GM12875 (cell line): ENCODE data around the gene PFDN1.

Source experiments
- H3K4me3 ChIP-seq: one replicate; pipeline ENCODE4 v1.5.1; 2011; ENCODE audit warnings: low read depth, low read length, control low read depth
- TF ChIP-seq, protein P1 (sequence below): IDR thresholded peaks from 2 replicates; pipeline ENCODE4 v1.5.1; 2011; ENCODE audit warnings: low read depth, mild to moderate bottlenecking, control low read depth, inconsistent platforms, low read length, moderate library complexity, borderline replicate concordance; ENCODE audit not compliant: insufficient read depth

PFDN1 gene

DNA sequence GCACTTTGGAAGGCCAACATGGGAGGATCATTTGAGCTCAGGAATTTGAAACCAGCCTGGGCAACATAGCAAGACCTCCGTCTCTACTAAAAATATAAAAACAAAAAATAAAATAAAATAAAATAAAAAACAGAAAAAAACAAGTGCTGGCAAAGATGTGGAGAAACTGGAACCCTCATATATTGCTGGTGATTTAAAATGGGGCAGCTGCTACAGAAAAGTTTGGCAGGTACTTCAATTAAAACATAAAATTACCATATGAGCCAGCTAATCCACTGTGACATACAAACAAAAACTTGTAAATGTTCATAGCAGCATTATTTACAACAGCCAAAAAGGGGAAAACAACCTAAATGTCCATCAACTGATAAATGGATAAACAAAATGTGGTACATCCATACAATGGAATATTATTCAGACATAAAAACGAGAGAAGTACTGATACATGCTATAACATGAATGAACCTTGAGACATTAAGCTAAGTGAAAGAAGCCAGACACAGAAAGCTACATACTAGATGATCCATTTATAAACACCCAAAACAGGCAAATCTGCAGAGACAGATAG, 42.7 kb downstream of the PFDN1 start:
- H3K4me3 ChIP-seq: no peak overlapping the region
- TF ChIP-seq, protein P1, sequence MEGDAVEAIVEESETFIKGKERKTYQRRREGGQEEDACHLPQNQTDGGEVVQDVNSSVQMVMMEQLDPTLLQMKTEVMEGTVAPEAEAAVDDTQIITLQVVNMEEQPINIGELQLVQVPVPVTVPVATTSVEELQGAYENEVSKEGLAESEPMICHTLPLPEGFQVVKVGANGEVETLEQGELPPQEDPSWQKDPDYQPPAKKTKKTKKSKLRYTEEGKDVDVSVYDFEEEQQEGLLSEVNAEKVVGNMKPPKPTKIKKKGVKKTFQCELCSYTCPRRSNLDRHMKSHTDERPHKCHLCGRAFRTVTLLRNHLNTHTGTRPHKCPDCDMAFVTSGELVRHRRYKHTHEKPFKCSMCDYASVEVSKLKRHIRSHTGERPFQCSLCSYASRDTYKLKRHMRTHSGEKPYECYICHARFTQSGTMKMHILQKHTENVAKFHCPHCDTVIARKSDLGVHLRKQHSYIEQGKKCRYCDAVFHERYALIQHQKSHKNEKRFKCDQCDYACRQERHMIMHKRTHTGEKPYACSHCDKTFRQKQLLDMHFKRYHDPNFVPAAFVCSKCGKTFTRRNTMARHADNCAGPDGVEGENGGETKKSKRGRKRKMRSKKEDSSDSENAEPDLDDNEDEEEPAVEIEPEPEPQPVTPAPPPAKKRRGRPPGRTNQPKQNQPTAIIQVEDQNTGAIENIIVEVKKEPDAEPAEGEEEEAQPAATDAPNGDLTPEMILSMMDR: no peak

DNA sequence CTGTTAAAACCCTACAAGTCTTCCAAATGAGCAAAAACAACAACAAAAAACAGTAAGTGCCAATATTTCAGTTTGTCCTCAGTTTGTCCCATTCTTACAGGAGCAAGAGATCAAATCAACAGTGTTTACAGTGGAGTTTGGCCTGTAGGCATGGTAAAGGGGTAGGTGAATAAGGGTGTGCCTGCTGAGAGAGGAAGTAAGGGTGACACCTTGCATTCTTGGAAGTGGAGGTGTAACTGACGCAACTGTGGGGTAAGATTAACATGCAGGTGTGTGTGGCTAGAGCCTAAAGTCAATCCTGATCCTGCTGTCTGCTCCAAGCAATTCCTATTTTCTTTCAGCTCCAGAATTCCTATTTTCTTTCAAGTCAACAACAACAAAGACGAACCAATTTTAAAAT, 43.4 kb downstream of the PFDN1 start:
- no peak overlapping the region for H3K4me3 ChIP-seq
- TF ChIP-seq, protein P1: no peak

DNA sequence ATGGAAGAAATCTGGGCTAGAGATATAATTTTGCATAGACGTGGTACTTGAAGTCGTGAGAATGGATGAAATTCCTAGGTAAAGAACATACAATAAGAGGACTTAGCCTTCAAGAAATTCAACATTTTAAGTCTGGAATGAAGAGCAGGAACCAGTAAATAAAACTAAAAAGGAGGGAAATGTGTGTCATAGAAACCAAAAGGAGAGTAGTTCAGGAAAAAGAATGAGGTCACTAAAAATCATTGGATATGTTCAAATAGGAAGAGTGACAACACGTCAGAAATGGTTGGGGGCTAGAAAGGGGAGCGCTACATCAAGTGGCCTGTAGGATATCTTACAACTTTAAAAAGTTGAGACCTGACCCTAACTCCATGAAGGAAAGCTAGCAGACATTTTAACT, 44.0 kb downstream of the PFDN1 start:
- TF ChIP-seq, protein P1: no peak
- H3K4me3 ChIP-seq: no peak overlapping the region

DNA sequence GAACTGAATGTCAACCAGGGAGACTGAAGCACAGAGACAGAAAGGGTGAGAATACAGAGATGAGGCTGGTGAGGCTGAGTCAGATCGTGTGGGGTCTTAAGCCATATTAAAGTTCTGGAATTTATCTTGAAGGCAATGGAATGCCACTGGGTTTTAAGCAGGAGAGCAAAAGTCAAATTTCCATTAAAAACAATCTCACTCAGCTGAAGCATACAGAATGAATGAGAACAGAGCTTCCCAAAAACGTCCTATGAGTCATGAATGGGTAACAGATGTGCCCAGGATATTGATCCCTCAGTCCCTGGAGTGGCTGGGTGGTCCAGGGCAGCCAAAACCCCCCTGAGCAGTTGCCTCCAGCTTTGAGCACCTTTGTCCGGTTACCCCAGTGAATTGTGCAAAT, 44.9 kb downstream of the PFDN1 start:
- H3K4me3 ChIP-seq: no peak overlapping the region
- TF ChIP-seq, protein P1: no peak

DNA sequence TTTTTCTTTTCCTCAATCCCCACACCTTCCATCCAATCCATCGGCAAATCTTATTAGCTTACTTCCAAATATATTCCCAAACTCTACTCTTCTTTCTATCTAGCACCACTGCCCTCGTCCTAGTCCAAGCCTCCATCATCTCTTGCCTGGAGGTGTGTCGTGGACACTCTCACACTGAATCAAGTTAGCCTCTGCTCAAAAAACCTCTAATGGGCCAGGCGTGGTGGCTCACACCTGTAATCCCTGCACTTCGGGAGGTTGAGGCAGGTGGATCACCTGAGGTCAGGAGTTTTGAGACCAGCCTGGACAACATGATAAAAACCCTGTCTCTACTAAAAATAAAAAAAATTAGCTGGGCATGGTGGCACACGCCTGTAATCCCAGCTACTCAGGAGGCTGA, 46.2 kb downstream of the PFDN1 start:
- TF ChIP-seq, protein P1: no peak
- H3K4me3 ChIP-seq: no peak overlapping the region

DNA sequence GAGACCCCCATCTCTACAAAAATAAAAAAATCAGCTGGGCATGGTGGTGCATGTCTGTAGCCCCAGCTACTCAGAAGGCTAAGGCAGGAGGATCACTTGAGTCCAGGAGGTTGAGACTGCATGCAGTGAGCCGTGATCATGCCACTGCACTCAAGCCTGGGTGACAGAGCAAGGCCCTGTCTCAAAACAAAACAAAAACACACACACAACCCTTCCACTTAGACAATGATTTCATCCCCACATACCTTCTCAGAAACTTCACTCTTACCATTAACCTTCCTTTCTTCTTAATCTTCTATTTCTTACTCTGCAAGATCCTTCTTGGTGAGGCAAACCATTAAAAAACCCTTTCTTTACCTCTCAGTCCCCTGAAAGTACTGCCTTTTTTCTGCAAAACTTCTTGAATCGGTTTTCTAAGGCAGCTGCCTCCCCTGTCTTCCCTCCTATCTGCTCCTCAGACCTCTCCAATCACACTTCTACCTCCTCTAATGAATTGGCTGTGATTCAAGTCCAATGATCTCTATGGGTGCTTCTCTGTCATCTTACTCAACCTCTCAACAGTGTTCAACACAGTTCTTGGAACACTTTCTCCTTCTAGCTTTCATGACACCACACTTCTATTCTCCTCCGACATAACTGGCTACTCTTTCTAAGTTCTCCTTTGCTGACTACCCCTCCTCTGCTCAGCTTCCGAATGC, 47.3 kb downstream of the PFDN1 start:
- TF ChIP-seq, protein P1: no peak
- H3K4me3 ChIP-seq: no peak overlapping the region

DNA sequence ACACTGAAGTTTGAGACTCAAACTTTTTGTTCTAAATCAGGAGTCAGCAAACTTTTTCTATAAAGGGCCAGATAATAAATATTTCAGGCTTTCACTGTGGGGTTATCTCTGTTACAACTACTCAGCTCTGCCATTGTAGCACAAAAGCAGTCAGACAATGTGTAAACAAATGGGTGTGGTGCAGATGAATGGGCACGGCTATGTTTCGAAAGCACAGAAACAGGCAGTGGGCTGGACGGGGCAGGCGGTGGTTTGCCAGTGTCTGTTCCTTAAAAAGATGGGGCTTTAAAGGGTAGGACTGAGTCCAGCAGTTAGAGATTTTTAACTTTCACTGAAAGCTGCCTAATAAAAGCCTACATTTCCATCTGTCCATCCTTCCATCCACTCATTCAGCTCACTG, 48.9 kb downstream of the PFDN1 start:
- no peak overlapping the region for H3K4me3 ChIP-seq
- TF ChIP-seq, protein P1: no peak
